ENCODE data around the gene NRARP.

The NRARP gene

DNA sequence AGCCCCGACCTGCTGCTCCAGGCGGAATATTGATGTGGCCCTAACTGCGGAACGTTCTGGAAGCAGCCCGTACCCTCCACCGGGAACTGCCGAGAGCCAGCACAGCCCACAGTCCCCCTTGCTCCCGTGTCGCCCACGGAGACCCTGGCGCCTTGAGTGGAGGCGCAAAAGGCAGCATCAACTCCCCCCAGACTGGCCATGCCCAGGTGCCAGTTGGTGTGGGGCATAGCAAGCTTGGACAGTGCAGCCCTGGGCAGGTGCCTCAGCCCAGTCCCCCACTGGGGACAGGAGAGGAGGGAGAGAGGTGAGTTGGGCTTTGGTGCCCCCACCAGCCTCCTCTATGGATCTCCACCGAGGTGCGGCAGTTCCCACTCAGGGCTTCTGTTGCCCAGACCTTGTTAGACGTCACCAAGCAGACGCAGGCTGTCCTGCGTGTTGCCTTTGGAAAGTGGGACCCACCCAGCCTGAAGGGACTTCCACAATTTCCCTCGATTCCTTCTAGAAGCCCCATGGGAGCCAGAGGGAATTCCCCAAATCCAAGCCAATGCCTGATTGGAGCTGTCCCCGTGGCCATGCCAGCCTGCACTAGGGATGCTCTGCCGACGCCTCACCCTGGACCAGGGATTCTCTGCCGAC is 19.8 kb upstream of the NRARP start:
- DNase-seq (ENCODE audit: low spot score), result no peak

DNA sequence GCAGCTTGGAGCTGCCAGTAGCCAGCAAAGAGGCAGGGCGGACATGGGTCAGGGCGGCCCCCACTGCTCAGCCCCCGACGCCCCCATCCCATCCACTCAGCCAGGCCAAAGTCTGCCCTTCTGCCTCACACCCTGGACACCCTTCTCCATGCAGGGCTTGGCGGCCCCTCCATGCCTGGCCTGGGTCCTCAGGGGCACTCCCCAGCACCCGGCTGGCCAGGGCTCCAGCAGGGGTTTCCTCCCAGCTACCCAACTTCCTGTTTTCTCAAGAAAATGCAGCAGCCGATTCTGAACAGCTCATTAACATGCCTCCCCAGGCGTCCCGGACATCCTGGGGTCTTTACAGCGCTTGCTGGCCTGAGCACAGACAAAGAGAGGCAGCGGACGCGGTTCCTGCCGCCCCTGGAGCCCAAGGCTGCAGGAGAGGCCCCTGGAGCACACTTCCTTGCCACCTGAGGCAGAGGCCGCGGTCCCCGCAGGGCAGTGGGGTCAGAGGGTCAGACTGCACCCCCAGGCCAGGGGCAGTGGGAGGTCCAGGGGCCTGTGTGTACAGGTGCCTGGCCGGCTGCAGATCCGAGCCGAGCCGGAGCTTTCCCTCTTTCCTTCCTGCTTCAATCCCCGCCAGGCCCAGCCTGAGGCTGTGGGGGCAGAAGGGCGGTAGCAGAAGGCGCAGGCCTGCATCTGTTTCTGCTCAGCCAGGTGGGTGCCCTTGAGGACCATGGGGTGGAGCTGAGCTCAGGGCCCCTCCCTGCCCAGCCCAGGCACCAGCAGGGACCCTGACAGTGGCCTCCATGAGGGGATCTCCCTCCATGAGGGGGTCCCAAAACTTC is 18.7 kb upstream of the NRARP start:
- DNase-seq (ENCODE audit: low spot score), result no peak

DNA sequence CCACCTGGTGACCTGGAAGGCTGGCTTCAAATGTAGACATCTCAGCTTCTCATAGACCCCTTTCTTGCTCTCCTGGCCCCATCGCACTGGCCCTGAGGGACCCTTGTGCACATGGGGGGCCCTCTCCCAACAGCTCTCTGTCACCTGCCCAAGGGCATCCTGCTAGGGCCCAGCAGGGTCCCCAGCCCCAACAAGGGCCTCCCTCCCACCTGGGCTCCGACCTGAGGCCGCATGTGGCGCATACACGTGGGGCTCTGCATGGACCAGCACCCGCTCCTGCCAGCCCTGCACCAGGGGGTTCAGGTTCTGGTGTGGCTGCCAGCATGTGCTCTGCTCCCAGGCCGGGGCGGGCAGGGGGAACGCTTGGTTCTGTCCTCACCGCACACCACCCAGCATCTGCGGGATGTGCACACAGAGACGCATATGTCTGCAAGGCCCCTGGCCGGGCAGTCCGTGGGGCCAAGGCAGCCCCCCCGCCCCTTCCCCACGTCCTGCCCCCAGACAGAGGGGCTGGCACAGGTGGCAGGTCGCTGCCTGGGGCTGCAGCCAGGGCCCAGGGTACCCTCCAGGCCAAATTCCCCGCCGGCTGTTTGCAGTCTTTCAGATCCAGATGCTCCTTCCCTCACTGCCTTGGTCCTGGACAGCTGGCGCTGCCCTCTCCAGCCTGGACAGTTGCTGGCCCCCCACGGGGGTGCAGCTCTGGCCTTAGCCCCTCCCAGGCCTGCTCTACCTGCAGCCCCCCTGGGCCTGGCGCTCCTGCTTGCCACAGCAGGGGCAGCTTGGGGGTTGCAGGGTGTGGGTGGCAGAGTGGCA is 17.9 kb upstream of the NRARP start:
- DNase-seq (ENCODE audit: low spot score), result no peak

DNA sequence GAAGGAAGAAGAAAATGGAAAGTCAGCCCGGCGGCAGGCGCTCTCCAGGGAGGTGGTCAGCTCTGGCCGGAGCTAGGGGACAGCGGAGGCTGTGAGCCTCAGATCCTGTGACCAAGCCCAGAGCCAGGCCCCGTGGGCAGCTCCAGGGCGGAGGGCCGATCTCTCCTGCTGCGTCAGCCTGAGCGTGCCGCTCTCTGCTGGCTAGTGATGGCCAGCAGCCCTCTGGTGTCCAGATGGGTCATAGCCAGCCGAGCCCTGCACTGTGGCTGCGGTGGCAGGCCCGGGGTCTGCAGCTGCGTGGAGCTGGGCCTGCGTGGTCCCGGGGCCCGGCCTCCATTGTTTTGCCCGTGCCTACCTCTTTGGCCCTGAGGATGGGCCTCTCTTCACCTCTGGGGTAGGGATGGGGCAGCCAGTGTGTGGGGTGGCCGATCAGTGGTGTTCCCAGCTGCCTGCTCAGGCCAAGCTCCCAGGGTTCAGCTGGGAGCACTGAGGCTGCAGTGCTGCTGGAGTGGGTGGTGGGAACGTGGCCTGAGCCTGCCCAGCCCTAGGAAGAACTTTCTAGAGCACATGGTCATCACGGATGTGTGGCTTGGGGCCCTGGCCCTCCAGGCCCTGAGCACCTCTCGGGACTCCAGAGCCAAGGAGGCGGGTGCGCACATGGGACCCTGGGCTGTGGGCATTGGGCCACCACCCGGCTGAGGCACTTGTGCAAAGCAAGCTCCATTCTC is 17.1 kb upstream of the NRARP start:
- no peak for DNase-seq (ENCODE audit: low spot score)

DNA sequence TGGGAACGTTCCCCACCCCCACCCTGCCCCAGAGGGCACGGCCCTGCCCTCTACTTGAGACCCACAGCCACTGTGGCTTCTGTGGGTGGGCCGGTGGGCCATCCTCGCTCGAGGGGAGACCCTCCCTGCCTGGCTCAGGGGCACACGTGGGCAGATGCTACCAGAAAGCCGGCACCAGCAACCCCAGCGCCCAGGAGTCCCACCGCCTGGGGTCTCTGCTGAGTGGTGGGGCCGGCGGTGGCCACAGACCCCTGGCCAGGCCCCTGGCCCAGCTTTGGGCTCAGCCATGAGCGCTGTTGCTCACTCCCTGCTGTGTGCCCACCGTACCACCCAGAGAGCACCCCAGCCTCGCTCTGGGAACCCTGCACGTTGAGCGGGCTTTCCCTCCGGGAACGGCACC is 16.5 kb upstream of the NRARP start:
- no peak for DNase-seq (ENCODE audit: low spot score)

DNA sequence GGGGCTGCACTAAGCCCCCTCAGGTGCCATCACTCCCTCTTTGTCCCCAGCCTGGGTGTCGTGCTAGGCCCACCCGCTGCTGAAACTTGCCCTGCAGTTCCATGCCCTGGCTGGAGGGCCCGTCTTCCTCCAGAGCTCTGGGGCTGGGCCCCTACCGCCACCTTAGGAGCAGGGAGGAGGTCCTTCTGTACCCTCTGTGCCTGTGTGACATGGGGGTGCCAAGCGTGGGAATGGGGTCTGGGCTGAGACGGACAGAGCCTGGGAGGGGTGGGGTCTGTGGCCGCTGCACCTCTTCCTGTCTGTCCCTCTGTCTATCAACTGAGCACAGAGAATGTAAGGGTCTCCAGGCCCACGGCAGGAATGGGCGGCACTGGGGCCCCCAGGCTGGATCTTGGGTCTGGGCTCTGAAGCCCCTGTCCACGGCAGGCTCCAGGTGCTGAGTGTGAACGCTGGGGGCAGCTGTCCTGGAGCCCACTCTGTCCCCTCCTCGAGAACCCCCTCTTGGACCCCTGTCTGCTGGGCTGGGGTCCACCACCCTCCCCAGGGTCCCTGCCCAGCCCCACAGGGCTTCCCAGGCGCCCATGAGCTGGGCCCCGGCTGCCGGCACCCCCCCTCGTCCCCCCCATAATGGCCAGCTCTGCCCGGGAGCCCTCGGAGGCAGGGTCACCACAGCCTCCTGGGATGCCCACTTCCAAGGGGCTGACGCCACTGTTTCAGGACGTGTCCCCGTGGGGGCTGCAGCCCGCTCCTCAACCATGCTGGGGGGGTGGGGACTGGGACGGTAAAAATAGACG is 15.8 kb upstream of the NRARP start:
- DNase-seq (ENCODE audit: low spot score), result no peak

DNA sequence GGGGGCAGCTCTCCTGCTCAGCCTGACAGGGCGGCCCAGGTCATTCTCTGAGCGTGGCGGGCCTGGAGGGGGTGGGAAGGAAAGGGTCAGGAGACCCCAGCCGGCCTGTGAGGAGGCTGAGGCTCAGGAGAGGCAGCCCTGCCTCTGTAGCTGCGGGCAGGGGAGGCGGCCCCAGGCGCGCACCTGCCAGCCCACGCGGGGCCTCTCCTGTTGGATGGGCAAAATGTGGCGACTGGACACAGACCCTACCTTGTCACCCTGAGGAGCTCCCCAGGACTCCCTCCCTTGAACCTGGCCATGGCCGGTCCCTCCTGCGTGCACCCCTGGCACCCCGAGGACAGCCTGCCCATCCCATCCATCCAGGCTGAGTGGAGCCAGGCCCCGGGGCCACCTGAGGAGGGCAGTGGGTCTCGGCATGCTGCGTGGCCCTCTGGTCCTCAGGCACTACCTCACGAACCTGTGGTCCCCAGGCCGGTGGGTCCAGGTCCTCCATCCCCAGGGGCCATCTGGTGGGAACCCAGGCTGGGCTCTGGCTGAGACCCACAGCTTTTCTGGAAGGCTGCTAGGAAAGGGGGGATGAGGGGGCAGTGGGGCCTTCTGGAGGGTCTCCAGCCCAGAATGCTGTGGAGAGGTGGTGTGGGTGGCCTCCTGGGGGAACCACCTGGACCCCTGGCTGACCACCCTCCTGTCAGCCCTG is 15.1 kb upstream of the NRARP start:
- DNase-seq (ENCODE audit: low spot score), result no peak

DNA sequence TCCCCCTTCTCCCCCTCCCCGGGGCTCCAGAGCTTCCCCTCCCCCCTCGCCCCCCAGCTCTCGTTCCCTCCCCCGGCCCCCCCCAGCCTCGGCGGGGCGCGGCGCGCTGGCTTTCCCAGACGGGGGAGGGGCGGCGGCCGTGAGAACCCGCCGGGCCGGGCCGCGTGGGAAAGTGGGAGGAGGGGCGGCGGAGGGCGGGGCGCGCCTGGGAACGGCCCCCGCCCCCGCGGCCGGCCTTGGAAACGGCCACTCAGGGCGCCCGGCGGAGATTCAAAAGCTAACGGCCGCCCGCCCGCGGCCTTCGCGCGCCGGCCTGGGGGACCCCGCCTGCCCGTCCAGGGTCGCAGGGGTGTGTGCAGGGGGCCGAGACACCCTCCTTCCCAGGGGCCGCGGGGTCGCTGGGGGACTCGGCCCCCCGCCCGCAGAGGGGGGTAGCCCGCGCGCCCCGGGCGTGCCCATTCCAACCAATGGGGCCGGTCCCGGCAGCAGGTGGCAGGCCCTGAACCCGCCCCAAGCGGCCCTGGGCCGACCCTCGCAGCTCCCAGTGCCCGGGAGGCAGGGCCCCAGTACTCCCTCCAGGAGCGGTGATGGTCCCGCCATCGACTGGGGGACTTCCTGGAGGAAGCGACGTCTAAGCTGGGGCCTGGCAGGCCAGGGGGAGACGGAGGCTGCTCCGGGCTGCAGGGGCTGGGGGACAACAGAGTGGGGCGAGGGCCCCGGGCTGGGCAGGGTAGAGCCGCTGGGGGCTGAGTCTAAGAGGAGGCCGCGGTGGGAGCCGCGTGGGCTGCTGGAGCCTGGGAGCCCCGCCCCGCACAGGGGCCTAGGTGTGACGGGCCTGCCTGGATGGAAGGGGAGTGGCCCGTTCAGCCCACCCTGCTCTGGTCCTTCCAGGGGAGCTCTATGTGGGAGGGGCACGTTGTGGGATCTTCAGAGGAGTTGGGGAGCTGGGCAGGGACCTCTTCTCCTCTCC is 14.2 kb upstream of the NRARP start:
- DNase-seq (ENCODE audit: low spot score), result no peak

- no peak for DNase-seq (ENCODE audit: low spot score)
Measured at GRCh38 chr9:137315581-137316011, 13.5 kb upstream of the NRARP start.

- no peak for DNase-seq (ENCODE audit: low spot score)
Measured at GRCh38 chr9:137314561-137315560, 12.8 kb upstream of the NRARP start.

DNA sequence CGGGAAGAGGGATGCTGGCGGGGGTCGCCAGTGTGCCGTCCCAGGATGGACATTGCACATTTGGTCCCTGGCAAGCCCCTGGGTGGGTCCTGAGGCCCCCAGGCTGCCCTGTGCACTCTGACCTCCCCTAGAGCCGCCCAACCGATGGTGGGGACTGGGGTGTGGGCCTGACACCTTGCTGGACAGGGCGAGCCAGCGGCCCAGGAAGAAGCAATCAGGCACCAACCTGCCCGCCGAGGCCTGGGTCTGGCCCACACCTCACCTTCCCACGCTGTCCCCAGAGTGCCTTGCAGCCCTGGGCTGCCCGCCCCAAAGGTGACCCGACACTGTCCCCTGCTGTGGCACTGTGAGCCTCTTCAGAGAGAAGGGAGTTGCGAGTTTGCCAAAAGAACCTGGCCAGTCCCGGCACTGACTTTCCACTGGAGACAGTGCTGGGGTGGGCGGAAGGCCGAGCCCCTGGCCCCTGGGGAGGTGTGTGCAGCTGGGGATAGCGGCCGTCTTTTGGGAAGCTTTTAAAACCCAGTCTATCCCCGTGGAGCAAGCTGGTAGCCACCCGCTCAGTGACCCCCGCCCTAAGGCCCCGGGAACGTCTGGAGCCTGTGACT is 12.0 kb upstream of the NRARP start:
- DNase-seq (ENCODE audit: low spot score), result no peak

DNA sequence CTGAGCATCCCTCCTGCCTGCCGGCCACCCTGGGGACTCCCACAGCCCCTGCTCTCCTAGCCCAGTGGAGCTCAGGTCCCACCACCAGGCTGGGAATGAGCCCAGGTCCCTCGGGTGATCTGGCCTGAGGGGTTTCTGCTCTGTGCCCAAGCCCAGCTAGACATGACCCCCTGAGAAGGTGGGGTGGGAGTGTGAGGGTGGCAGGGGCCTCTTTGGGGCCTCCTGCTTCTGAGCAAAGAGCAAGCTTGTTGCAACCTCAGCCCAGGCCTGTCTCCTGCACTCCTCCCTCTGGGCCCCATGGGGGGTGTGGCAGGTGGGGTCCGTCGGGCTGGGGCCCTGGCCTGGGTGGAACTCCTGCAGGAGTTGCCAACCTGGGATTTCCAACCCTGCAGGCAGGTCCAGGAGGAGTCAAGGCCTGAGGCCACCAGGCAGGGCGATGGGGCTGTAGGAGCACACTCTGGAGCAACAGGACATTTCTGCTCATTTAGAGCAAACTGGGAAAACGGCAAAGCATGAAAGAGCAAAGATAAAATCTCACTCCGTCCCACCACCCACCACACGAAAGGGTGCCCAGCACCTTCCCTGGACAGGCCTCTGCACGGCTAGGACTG is 11.4 kb upstream of the NRARP start:
- no peak for DNase-seq (ENCODE audit: low spot score)

GRCh38 chr9:137312852-137313325 is 10.8 kb upstream of the NRARP start:
- DNase-seq (ENCODE audit: low spot score), result no peak

DNA sequence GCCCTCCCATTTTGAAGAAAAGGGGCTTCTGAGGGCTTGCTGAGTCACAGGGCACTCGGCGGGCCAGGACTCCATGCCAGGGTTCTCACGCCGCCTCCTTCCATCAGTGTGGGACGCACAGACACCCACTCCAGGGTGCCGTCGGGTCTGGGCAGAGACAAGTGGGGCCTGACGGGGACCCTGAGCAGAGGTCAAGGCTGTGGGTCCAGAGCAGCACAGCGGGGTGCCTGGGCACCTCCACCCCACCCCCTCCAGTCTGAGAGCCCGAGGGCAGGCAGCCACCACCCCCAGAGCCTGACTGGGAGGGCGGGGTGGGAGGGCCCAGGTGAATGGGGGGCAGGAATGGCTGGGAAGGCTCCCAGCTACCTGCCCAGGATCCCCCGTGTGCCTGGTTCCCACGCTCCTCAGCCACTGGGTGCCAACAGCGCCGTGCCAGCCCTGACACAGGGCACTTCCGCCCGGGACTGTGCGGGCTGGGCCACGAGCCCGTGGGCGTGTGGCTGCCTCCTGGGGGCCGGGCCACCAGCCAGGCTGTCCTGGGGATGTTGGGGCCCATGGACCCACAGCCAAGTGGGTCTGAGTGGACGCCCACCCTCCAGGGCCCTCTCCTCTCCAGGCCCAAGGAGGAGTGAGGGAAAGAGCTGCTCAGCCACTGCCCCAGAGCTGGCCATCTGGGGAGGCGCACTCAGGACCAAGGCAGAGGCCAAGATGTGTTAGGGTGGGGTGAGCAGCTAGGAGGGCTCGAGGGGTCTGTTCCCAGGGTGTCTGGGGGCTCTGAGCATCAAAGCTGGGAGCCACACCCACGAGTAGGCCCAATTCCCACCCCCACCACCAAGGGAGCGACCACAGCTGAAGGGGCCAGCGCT is 10.1 kb upstream of the NRARP start:
- DNase-seq (ENCODE audit: low spot score), result no peak

- no peak for DNase-seq (ENCODE audit: low spot score)
Measured at GRCh38 chr9:137311171-137311985, 9.3 kb upstream of the NRARP start.
